NCI-H2196 treated with DMSO at 0.1 percent for 48 hours (cell line): ENCODE results near the gene TLK2.
A peak's percentile ranks its signal among the peaks of the same experiment; 100 is the strongest.
"Not testable (repeated sequence)": the region's sequence is repeated elsewhere in the genome, so short reads cannot be mapped to it uniquely, and the experiment has no call there.

Source experiments
- DNase-seq: peaks from one replicate; lab custom pipeline; 2025; ENCODE audit not compliant: unreplicated experiment; lab: John Stamatoyannopoulos, UW

The TLK2 gene

DNA sequence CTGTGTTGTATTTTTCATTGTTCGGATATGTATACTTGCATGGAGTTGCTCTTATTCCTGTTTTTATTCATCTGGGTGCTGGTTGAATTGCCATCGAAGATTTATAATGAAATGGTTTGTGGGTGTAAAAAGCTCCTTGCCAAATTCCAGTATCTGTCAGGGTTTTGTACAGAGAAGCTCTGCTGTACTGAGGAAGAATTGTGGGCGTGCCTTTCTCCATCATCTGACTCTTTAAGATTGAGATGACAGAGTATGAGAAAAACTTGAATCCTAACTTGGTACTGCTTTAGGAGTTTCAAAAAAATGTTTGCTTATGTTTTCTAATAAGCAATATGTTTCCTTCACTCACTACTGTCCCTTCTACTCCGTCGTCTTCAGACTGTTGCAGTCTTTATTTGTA is 78.9 kb downstream of the TLK2 start:
- DNase-seq: not testable (repeated sequence)

- not testable (repeated sequence) for DNase-seq
These were observed 80.3 kb downstream of the TLK2 start for GRCh38 chr17:62558941-62559340.

DNA sequence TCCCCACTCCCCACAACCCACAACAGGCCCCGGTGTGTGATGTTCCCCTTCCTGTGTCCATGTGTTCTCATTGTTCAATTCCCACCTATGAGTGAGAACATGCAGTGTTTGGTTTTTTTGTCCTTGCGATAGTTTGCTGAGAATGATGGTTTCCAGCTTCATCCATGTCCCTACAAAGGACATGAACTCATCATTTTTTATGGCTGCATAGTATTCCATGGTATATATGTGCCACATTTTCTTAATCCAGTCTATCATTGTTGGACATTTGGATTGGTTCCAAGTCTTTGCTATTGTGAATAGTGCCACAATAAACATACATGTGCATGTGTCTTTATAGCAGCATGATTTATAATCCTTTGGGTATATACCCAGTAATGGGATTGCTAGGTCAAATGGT is 82.3 kb downstream of the TLK2 start:
- DNase-seq: not testable (repeated sequence)

DNA sequence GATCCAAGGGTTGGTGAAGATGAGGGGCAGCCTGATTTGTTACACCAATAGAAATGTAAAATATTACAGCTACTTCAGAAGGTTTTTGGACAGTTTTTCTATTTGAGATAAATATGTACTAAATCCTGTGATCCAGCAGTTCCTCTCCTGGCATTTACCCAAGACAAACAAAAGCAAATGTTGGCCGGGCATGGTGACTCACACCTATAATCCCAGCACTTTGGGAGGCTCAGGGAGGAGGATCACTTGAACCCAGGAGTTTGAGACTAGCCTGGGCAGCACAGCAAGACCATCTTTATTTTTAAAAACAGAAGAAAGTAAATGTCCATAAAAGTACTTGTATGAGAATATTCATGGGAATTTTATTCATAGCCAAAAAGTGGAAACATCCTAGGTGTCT is 84.0 kb downstream of the TLK2 start:
- peak; percentile 32 for DNase-seq

GRCh38 chr17:62565817-62566216 is 87.2 kb downstream of the TLK2 start:
- no peak for DNase-seq

- no peak for DNase-seq
These were observed 88.5 kb downstream of the TLK2 start for GRCh38 chr17:62566996-62567578.

DNA sequence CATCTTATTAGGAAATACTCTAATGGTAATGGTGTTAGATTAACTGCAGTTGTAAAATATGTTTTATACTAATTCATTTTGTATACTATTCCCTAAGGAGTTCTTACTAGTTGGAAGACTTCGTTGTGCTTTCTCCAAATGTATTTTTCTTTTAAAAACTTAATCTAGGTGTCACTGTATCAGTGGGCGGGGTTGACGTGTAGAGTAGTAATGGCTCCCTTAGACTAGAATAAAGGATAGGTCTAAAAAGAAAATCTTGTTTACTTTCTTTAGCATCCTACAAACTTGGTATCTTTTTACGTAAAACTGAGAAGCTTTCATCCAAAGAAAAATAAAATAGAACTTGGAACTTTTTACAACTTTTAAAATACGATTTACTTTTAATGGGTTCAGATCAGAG is 93.9 kb downstream of the TLK2 start:
- no peak for DNase-seq

GRCh38 chr17:62572888-62573401 is 94.3 kb downstream of the TLK2 start:
- no peak for DNase-seq

DNA sequence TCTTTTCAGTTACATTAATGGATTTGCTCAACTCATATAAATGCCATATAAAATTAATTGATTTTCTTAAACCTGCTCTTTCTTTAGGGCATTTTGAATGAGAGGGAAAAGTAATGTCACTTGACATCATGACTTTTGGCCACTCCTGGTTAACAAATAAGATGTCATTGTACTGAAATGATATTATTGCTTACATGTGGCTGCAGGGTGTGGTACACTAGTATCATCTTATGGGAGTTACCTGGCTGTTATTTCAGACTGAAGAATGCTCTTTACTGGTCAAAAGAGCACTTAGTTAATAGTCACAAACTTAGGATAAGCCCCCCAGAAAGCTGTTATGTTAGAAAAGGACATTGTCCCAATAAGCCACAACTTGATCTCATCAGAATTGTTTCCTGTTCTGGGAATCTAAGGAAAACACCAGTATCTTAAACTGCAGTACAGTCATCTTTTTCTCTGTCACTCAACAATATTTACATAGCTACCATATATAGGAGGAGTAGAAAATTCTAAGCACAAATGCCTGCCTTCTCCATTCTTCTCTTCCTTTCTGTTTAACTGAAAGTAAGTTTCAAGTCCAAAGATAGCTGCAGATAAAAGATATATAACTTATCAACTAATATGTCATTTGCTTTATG is 95.0 kb downstream of the TLK2 start:
- DNase-seq: no peak

GRCh38 chr17:62576382-62576781 is 97.8 kb downstream of the TLK2 start:
- DNase-seq: no peak

DNA sequence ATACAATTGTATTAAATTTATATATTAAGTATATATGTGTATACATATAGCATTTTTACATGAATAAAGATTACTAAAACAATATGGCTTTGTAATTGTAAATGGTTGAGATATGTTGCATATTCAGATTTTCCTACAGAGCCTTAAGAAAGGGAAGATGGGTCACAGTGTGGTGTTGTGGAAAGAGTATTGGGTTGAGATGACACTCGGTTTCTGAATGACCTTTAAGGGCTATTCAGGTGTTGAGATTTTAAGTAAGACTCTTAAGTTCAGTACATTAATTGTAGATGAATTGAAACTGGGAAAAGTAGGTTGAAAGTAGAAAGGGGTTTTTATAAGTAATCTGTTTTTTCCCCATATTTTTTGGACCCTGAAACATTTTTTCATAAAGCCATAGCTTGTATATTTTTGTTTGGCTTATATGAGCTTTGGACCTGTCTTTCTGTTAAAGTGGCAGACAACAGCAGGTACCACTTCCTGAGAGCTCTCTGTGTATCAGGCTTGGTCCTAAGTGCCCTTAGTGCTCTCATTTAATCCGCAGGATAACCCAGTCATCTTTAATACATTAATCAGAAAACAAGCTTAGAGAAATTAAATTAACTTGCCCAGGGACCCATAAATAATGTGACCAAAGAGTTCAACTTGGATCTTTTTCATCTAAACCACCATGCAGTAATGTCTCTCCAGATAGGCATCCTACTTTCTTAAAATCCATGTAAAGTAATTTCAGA is 100.3 kb downstream of the TLK2 start:
- no peak for DNase-seq

GRCh38 chr17:62580947-62581346 is 102.3 kb downstream of the TLK2 start:
- DNase-seq: no peak

GRCh38 chr17:62581764-62582163 is 103.1 kb downstream of the TLK2 start:
- no peak for DNase-seq

DNA sequence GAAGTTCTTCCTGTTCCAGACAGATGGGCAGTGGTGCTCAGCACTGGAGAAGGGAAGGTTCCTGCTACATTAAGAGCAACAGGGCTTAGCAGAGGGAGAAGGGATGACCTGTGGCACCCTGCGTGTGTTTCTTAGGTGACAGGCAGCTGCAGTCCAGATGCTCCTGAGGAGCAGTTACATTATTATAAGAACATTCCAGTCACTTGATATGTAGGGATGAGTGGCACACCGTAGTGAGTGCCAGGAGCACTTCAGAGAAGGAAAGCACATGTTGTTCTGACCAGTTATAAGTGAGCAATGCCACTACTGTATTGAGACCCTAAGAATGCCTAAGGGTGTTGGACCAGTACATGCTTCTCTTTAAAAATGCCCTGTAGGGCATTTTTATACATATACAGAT is 108.9 kb downstream of the TLK2 start:
- no peak for DNase-seq

GRCh38 chr17:62588109-62588508 is 109.5 kb downstream of the TLK2 start:
- DNase-seq: no peak

GRCh38 chr17:62591333-62591732 is 112.7 kb downstream of the TLK2 start:
- no peak for DNase-seq

GRCh38 chr17:62591822-62592221 is 113.2 kb downstream of the TLK2 start:
- not testable (repeated sequence) for DNase-seq

DNA sequence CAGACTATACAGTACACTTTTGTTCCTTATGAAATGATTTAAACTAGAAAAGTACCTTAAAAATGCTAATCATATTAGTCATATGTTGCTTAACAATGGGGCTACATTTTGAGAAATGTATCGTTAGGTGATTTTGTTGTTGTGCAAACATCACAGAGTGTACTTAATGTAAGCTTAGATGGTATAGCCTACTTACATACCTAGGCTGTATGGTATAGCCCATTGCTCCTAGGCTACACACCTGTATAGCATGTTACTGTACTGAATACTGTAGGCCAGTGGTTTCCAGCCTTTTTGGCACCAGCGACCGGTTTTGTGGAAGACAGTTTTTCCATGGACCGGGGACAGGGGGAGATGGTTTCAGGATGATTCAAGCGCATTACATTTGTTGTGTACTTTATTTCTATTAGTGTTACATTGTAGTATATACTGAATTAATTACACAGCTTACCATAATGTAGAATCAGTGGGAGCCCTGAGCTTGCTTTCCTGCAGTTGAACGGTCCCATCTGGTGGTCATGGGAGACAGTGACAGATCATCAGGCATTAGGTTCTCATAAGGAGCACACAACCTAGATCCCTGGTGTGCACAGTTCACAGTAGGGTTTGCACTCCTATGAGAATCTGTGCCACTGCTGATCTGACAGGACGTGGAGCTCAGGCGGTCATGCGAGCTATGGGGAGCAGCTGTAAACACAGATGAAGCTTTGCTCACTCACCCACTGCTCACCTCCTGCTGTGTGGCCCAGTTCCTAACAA is 113.9 kb downstream of the TLK2 start:
- DNase-seq: no peak

- no peak for DNase-seq
These were observed 116.9 kb downstream of the TLK2 start for GRCh38 chr17:62595484-62595883.

- no peak for DNase-seq
These were observed 118.0 kb downstream of the TLK2 start for GRCh38 chr17:62596662-62597061.

DNA sequence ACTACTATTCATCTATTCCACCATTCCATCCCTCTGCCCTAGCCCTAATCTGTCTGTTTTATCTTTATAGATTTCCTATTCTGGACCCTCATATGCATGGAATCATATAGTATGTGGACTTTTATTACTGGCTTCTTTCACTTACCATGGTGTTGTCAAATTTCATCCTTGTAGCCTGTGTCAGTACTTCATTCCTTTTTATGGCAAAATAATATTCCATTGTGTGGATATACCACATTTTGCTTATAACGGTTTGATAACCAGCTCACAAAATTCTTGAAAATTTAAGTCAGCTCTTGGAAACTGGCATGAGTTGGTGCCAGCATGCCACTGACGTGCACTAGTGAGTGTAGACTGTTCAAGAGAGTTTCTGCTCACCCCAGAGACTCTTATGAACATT is 118.5 kb downstream of the TLK2 start:
- no peak for DNase-seq
